Astrocyte (in vitro differentiated cells and primary cell): Measurements from ENCODE around the gene SETD4.

ENCODE experiments used
- EZH2 ChIP-seq: IDR thresholded peaks from 2 replicates; pipeline ENCODE4 v1.6.1; 2012; ENCODE audit warnings: mild to moderate bottlenecking, low read length, inconsistent platforms; ENCODE audit not compliant: insufficient read depth
- TF ChIP-seq, protein P1 (sequence below): IDR thresholded peaks from 2 replicates; pipeline ENCODE4 v1.5.1; 2011; ENCODE audit warnings: low read depth, mild to moderate bottlenecking, inconsistent platforms, low read length, moderate library complexity; ENCODE audit not compliant: insufficient read depth

DNA sequence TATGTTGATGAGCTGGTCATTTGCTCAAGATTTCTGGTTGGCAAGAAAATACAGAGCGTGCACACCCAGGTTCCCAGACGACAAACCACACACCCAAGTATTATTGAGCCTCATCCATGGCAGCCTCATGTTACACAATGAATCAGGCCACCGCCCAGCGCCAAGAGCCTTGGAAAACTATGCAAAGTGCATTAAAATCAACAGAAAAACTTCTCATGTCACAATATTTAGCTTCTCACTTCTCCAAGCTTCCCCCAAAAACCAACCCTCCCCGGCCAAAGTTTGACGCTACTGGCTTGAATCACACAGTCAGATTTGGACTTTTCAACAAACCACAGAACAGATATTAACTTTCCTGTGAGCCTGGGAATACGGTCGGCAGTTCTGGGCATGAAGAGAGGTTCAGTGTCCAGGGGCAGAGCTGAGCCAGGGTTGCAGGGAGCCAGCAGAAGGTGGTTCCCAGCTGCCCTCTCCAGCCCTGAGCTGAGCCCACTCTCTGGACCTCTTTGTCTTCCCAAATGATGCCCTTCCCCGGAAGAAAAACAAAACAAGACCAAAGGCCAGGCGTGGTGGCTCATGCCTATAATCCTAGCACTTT lies 71.1 kb downstream of the SETD4 start:
- TF ChIP-seq, protein P1, sequence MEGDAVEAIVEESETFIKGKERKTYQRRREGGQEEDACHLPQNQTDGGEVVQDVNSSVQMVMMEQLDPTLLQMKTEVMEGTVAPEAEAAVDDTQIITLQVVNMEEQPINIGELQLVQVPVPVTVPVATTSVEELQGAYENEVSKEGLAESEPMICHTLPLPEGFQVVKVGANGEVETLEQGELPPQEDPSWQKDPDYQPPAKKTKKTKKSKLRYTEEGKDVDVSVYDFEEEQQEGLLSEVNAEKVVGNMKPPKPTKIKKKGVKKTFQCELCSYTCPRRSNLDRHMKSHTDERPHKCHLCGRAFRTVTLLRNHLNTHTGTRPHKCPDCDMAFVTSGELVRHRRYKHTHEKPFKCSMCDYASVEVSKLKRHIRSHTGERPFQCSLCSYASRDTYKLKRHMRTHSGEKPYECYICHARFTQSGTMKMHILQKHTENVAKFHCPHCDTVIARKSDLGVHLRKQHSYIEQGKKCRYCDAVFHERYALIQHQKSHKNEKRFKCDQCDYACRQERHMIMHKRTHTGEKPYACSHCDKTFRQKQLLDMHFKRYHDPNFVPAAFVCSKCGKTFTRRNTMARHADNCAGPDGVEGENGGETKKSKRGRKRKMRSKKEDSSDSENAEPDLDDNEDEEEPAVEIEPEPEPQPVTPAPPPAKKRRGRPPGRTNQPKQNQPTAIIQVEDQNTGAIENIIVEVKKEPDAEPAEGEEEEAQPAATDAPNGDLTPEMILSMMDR = no peak
- TF ChIP-seq EZH2 = no peak
